Germinal center (tissue), 1 donor: ENCODE measurements around the gene TRIM71.
"Not testable (repeated sequence)": the region's sequence is repeated elsewhere in the genome, so short reads cannot be mapped to it uniquely, and the experiment has no call there.

ENCODE experiments used
- DNase-seq: peaks from one replicate; pipeline ENCODE4 v3.0.0; 2012; ENCODE audit warnings: mixed read lengths, low spot score

The TRIM71 gene

DNA sequence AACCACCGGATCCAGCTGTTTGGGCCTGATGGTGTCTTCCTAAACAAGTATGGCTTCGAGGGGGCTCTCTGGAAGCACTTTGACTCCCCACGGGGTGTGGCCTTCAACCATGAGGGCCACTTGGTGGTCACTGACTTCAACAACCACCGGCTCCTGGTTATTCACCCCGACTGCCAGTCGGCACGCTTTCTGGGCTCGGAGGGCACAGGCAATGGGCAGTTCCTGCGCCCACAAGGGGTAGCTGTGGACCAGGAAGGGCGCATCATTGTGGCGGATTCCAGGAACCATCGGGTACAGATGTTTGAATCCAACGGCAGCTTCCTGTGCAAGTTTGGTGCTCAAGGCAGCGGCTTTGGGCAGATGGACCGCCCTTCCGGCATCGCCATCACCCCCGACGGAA, 73.6 kb downstream of the TRIM71 start:
- DNase-seq, result no peak

DNA sequence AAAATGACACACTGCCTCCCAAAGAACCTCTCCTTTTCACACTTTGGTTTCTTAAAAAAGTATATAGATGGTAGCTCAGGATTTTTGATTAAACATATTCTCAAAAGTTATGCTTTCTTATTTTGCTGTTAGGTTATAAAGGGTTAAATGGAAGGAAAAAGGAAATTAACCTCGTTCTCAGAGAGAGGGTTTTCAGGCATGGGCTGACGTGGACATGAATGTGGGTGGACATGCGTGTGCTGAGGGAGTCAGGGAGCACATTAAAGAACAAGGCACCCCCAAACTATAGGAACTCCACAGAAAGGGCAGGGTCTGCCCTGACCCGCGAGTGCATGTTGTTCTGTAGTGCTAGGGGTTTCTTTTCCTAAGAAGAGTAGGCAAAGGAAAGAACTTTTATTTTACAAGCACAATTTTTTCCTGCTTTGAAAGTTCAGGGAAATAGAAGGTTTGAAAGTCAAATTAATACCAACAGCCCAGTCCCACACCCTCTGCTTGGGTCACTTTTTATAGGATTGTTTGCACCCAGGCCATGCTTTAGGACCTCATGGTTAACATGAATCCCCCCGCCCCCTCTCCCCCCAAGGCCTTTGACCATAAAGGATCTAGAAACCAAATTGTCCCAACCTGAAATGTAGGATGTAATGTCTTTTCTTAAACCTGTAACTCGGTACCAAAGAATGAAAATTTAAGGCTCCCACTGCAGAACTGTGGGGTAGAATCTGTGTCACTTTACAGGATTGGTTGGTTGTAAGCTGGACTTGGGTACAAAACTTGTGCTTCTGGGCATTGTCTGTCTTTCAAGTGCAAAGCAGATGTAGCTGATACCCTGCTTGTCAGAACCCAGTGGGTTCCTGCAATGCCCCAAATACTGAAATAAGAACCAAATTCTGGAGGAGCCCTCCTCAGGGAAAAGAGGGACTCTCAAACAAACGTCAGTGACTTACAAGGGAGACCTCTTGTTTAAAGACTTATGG, 75.1 kb downstream of the TRIM71 start:
- no peak for DNase-seq

DNA sequence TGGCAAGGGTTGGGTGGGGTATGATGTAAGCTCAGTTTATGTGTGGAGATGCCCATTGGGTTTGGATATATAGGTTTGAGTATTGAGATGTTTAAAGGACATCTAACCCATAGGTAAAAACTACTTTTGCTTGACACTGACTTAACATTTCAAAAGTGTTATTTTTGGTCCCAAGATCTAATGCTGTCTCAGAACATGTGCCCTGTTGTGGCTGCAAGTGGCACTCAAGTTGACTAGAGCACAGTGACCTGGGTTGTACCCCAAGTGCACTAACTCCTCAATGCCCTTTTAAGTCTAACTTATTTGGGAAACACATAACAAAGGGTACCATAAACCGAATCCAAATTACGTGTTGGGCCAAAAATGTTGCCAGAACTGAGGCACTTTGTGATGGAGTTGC, 77.2 kb downstream of the TRIM71 start:
- no peak for DNase-seq

DNA sequence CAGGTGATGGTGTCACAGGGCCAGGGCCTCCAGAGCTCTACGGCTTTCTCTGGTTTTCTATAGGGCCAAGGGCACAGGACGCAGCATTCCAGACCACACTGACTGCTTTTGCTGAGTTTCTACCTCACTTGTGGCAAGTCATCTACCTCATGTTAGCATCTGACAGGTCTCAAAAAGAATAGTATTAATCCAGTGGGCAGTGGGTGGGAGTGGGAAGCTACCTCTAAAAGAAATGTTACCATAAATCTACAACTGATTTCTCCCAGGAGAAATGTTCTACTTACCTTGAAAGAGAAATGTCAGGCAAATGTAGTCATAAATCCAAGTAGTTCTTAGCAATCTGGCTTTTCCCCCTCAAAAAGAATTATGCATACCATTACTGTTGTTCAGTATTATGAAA, 77.9 kb downstream of the TRIM71 start:
- DNase-seq, result no peak

DNA sequence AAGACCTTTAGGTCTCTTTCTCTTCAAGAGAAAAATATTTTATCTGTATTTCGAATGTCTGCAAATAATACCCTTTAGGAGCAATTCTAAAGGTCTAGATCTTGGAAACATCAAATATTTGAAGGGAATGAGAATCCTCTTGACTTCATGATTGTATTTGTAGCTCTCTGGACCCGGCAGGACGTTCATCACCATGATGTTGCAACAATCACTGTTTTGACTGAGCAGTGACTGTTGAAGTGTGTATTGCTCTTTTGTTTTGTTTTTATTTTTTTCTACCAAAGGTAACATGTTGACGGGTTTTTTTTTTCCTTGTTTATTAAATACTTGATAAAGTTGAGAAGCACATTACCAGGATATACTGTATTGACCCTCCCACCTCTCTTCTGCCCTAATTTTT, 78.3 kb downstream of the TRIM71 start:
- DNase-seq, result no peak

- no peak for DNase-seq
These were observed 79.3 kb downstream of the TRIM71 start for GRCh38 chr3:32897001-32897601.

- no peak for DNase-seq
These were observed 80.3 kb downstream of the TRIM71 start for GRCh38 chr3:32897981-32898623.

DNA sequence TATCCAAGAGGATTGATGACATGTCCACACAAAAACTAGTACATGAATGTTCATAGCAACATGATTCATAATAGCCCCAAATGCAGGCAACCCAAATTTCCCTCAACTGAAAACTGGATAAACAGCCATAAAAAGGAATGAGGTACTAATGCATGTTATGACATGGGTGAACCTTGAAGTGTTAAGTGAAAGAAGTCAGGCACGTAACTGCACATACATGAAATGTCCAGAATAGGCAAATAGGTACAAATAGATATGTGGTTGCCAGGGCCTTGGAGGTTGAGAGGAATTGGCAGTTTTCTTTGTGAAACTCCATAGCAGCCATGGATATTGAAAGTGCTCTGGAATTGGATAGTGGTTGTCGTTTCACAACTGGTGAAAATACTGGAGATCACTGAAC, 81.5 kb downstream of the TRIM71 start:
- no peak for DNase-seq

- DNase-seq, result no peak
These were observed 83.5 kb downstream of the TRIM71 start for GRCh38 chr3:32901005-32901932.

DNA sequence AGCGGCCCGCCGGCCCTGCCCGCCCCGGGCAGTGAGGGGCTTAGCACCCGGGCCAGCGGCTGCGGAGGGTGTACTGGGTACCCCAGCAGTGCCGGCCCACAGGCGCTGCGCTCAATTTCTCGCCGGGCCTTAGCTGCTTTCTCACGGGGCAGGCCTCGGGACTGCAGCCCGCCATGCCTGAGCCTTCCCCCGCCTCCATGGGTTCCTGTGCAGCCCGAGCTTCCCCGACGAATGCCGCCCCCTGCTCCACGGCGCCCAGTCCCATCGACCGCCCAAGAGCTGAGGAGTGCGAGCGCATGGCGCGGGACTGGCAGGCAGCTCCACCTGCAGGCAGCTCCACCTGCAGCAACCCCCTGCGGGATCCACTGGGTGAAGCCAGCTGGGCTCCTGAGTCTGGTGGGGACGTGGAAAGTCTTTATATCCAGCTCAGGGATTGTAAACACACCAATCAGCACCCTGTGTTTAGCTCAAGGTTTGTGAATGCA, 85.1 kb downstream of the TRIM71 start:
- not testable (repeated sequence) for DNase-seq

GRCh38 chr3:32903953-32904352, 86.2 kb downstream of the TRIM71 start:
- DNase-seq, result no peak

- no peak for DNase-seq
These were observed 92.2 kb downstream of the TRIM71 start for GRCh38 chr3:32909999-32910398.

GRCh38 chr3:32910954-32911353, 93.2 kb downstream of the TRIM71 start:
- DNase-seq, result no peak

GRCh38 chr3:32912046-32912445, 94.2 kb downstream of the TRIM71 start:
- DNase-seq, result no peak

GRCh38 chr3:32913790-32914446, 96.1 kb downstream of the TRIM71 start:
- DNase-seq, result no peak

DNA sequence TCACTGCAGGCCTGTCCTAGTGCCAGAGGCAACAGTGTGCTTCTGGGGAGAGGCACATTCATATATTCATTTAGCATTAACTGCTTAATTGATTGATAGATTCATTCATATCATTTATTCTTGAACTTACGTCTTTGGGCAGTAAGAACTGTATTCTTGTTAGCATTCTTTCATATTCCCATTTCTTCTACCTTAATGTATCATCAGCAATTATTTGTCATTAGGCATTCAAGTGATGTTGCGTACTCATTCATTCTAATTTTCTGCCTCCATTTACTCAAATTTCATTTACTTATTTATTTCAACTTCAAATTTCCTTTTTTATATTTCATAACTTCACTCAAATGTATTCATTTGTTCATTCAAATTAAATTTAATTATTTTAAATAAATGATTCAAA, 102.1 kb downstream of the TRIM71 start:
- DNase-seq, result no peak

DNA sequence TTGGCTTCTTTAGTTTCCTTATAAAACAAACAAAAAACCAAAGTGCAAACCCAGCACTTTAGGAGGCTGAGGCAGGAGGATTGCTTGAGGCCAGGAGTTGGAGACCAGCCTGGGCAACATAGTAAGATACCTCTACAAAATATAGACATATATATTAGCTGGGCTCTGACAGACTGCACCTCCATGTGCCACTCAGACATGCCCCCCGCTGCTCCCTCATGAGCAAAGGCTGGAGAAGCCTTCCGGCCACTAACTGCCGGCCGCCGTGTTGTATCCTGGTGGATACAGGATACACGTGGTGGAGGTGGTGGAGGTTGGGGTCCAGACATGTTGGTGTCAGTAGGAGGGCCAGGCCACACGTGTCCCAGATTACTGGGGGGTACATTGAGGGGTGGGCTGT, 104.3 kb downstream of the TRIM71 start:
- DNase-seq, result no peak

DNA sequence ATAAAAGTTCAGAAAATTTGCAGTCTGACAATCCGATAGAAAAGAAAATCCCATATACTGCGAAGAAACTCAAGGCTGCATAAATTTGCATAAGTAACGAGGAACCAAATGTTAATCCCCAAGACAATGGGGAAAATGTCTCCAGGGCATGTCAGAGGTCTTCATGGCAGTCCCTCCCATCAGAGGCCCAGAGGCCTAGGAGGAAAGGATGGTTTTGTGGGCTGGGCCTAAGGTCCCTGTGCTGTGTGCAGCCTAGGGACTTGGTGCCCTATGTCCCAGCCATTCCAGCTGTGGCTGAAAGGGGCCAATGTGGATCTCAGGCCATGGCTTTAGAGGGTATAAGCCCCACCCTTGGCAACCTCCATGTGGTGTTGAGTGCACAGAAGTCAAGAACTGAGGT, 112.4 kb downstream of the TRIM71 start:
- no peak for DNase-seq

DNA sequence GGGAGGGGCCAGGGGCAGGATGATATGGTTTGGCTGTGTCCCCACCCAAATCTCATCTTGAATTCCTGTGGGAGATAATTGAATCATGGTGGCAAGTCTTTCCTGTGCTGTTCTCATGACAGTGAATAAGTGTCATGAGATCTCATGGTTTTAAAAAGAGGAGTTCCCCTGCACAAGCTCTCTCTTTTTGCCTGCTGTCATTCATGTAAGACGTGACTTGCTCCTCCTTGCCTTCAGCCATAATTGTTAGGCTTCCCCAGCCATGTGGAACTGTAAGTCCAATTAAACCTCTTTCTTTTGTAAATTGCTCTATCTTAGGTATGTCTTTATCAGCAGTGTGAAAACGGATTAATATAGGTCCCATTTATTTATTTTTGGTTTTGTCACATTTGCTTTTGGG, 113.5 kb downstream of the TRIM71 start:
- not testable (repeated sequence) for DNase-seq

DNA sequence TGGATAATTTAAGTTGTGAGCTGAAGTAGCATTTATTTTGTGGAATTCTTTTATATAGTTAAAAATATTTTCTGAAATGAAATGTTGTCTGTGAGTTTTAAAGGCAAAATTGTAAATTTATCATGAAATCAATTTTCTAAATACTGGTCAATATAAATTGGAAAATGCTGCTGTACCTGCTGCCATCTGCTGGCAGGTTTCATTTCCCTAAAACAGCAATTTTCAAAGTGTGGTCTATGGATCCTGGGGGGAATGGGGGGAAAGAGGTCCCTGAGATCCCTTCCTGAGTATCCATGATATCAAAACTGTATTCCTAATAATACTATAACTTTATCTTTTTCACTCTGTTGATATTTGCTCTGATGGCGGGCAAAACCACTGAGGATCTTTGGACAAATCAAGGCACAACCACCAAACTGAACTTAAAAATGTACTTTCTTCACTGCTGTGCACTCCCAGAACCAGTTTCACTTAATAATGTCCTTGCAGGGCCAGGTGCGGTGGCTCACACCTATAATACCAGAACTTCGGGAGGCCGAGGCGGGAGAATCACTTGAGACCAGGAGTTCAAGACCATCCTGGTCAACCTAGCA, 116.4 kb downstream of the TRIM71 start:
- no peak for DNase-seq

DNA sequence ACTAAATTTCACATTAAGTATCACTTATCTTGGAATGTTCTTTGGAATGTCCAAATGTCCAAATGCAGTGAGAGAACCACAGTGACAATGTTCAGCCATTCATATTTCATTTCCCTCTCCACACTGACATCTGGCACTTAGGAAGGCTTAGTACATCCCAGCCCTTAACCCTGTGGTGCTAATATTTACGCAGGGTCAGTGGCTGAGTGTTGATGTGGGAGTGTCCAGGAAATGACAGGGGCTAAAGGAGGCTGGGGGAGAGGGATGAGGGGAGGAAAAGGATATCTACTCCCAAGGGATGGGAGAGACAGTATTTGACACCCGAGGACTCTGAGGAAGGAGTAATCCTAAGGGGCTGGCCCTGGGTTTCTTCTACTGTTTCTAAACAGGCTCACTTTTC, 119.5 kb downstream of the TRIM71 start:
- DNase-seq, result no peak
